ENCODE data around the gene ANKRD13A. TPM values are rescaled to one million over a fixed set of nuclear protein-coding genes. Genes with fewer than 3 reads are reported as not detected.
"Not testable (repeated sequence)": the region's sequence is repeated elsewhere in the genome, so short reads cannot be mapped to it uniquely, and the experiment has no call there.

ANKRD13A gene
- total RNA-seq, 1 donor = 134 TPM

DNA sequence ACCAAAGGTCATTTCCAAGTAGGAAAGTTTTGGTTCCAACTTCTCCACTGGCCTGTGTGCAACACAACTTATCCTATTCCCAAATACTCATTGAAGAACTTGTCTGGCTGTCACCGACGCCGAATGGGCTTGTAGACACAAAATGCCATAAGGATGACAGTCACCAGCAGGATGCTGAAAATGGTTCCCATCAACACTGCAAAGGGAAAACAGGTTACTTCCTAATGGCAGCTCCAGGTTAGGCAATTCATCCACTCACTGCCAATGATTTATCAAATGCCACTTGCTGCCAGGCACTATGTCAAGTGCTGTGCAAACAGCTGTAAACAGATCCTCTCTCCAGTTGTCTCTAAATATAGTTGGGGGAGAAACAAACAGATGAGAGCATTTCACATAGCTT lies 43.0 kb downstream of the ANKRD13A start:
- Histone ChIP-seq H3K27me3 (ENCODE audit: insufficient read depth, low read length) (no peaks in the 10 kb centered on the region), H3K4me1 (ENCODE audit: insufficient read depth, low read length) (peaks cover 43% of the 10 kb centered on the region), H3K4me3 (ENCODE audit: low read length) (no peak overlapping the region), H3K9me3 (ENCODE audit: low read depth, low read length) (no peaks in the 10 kb centered on the region)

DNA sequence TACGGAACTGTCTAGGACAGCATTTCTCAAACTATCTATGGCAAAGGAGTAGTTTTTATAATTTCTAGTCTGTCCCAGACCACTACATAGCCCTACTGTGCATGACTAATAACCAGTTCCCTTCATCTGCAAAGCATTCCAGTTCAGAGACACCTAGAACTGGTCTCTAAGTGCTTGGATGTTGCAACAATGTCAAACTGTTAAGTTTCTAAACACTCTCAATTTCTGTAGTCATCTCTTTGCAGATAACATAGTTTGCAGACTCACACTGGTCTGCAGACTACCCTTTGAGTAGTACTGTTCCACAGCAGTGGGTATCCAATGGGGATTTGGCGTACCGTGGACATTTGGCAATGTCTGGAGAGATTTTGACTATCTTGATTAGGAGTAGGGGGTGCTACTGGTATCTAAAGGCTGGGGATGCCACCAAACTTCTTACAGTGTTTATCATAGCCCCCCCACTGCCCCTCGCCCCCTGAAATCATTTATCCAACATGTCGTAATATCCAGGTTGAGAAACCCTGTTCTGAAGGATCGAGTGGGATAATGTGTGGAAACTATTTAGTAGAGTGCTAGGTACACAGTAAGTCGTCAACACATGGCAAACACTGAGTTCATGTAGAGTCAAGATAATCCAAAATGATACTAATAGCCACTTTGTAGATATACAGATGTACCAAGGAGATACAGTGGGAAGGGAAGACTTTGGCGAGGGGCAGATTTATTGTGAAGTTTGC lies 47.4 kb downstream of the ANKRD13A start:
- no peaks in the 10 kb centered on the region for H3K27me3 ChIP-seq (ENCODE audit: insufficient read depth, low read length)
- H3K9me3 ChIP-seq (ENCODE audit: low read depth, low read length) = no peaks in the 10 kb centered on the region
- H3K4me1 ChIP-seq (ENCODE audit: insufficient read depth, low read length) = peaks cover 38% of the 10 kb centered on the region
- H3K4me3 ChIP-seq (ENCODE audit: low read length) = no peak overlapping the region

DNA sequence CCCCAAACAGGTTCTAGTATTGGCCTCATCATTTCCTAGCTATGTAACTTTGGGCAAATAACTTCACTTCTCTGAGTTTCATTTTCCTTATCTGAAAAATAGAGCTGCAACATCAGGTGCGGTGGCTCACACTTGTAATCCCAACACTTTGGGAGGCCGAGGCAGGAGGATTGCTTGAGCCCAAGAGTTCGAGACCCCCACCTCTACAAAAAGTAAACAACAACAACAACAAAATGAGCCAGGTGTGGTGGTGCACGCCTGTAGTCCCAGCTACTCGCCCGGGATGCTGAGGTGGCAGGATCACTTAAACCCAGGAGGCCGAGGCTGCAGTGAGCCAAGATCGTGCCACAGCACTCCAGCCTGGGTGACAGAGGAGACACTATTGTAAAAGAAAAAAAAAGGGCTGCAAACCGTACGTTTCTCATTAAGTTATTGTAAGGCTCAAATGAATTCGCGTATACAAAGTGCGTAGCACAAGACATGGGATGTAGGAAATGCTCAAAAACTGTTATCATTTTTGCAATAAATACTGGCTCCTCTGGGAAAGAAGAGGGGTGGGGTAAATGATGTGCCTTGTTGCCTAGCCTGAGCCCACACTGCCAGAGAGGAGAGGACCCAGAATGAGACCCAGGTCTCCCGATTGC lies 48.2 kb downstream of the ANKRD13A start:
- Histone ChIP-seq H3K4me1 (ENCODE audit: insufficient read depth, low read length) (peaks cover 38% of the 10 kb centered on the region), H3K4me3 (ENCODE audit: low read length) (peak overlapping the region; percentile 70), H3K27me3 (ENCODE audit: insufficient read depth, low read length) (no peaks in the 10 kb centered on the region), H3K9me3 (ENCODE audit: low read depth, low read length) (no peaks in the 10 kb centered on the region)

- peak within 1 kb of the TSS; percentile 70 for H3K4me3 ChIP-seq (ENCODE audit: low read length)
- no peaks in the 10 kb centered on the region for H3K27me3 ChIP-seq (ENCODE audit: insufficient read depth, low read length)
- H3K9me3 ChIP-seq (ENCODE audit: low read depth, low read length) = no peaks in the 10 kb centered on the region
- peaks cover 31% of the 10 kb centered on the region for H3K4me1 ChIP-seq (ENCODE audit: insufficient read depth, low read length)
Observed at GRCh38 chr12:110048242-110049027, 49.2 kb downstream of the ANKRD13A start, which contains the start of gene C12orf76. C12orf76 (minus strand) TSS chr12:110048522; CDS start chr12:110048495, 27 bp downstream.

- H3K27me3 ChIP-seq (ENCODE audit: insufficient read depth, low read length); H3K9me3 ChIP-seq (ENCODE audit: low read depth, low read length): not testable (repeated sequence)
- H3K4me1 ChIP-seq (ENCODE audit: insufficient read depth, low read length) = peaks cover 30% of the 10 kb centered on the region
- peak overlapping the region; percentile 70 for H3K4me3 ChIP-seq (ENCODE audit: low read length)
Observed at GRCh38 chr12:110049034-110049433, 49.8 kb downstream of the ANKRD13A start.

GRCh38 chr12:110049666-110050065 lies 50.4 kb downstream of the ANKRD13A start:
- H3K27me3 ChIP-seq (ENCODE audit: insufficient read depth, low read length); H3K9me3 ChIP-seq (ENCODE audit: low read depth, low read length); H3K4me3 ChIP-seq (ENCODE audit: low read length): not testable (repeated sequence)
- peaks cover 30% of the 10 kb centered on the region for H3K4me1 ChIP-seq (ENCODE audit: insufficient read depth, low read length)

GRCh38 chr12:110050927-110051326 lies 51.7 kb downstream of the ANKRD13A start:
- no peaks in the 10 kb centered on the region for H3K9me3 ChIP-seq (ENCODE audit: low read depth, low read length)
- H3K27me3 ChIP-seq (ENCODE audit: insufficient read depth, low read length) = no peaks in the 10 kb centered on the region
- no peak overlapping the region for H3K4me3 ChIP-seq (ENCODE audit: low read length)
- H3K4me1 ChIP-seq (ENCODE audit: insufficient read depth, low read length) = peaks cover 38% of the 10 kb centered on the region

DNA sequence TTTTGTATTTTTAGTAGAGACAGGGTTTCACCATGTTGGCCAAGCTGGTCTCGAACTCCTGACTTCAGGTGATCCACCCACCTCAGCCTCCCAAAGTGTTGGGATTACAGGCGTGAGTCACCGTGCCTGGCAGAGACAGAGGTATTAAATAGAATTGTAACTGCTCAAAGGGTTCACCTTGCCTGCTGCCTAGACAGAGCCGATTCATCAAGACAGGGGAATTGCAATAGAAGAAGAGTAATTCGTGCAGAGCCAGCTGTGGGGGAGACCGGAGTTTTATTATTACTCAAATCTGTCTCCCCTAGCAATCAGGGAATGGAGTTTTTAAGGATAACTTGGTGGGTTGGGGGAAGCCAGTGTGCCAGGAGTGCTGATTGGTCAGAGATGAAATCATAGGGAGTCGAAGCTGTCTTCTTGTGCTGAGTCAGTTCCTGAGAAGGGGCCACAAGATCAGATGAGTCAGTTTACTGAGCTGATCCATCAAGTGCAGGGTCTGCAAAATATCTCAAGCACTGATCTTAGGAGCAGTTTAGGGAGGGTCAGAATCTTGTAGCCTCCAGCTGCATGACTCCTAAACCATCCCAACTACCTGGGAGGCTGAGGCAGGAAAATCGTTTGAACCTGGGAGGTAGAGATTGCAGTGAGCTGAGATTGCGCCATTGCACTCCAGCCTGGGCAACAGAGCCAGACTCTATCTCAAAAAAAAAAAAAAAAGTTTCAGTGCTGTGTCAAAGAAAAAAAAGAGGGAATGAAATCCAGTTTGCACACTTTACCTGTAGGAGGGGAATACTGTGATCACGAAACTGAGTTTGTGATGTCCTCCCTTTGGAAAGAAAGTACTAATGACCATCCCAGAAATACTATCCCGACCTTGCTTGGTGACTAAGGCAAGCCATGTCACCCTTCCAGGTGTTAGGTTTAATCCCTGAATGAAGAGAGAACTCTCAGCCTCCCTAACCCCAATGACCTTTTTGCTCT lies 56.4 kb downstream of the ANKRD13A start:
- H3K27me3 ChIP-seq (ENCODE audit: insufficient read depth, low read length); H3K9me3 ChIP-seq (ENCODE audit: low read depth, low read length); H3K4me3 ChIP-seq (ENCODE audit: low read length): not testable (repeated sequence)
- H3K4me1 ChIP-seq (ENCODE audit: insufficient read depth, low read length) = peaks cover 21% of the 10 kb centered on the region

DNA sequence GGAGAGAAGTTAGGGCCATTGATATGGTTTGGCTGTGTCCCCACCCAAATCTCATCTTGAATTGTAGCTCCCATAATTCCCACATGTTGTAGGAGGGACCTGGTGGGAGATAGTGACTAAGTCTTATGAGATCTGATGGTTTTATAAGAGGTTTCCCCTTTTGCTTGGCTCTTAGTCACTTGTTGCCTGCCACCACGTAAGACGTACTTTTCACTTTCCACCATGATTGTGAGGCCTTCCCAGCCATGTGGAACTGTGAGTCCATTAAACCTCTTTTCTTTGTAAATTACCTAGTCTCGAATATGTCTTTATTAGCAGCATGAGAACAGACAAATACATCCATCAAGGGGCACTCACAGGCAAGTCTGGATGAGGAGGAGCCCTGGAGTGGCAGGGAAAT lies 57.4 kb downstream of the ANKRD13A start:
- not testable (repeated sequence) for H3K4me3 ChIP-seq (ENCODE audit: low read length); H3K9me3 ChIP-seq (ENCODE audit: low read depth, low read length); H3K27me3 ChIP-seq (ENCODE audit: insufficient read depth, low read length)
- peaks cover 21% of the 10 kb centered on the region for H3K4me1 ChIP-seq (ENCODE audit: insufficient read depth, low read length)

DNA sequence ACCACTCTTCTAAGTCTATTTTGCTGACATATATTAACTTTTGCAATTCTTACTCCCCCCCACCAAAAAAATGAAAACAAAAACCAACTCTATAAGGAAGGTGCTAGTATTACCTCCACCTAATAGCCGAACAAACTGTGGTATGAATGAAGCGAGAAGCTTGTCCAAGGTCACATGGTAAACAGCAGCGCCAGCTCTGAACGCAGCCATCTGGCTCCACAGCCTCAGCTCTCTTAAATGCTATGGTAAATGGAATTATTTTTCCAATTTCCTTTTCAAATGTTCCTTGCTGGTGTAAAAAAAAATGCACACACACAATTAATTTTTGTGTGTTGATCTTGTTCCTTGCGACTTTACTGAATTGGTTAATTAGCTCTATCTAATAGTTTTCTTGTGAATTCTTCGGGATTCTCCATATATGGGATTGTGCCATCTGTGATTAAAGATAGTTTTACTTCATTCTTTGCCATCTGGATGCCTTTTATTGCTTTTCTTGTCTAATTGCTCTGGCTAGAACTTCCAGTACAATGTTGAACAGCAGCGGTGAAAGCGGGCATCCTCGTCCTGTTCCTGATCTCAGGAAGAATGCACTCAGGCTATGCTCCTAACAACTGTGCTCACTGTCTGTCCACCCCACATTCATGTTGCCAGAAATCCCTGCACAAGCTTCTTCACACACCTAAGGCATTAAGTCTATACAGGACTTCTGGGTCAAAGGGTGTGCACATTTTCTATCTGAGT lies 59.8 kb downstream of the ANKRD13A start:
- Histone ChIP-seq H3K4me1 (ENCODE audit: insufficient read depth, low read length) (peaks cover 21% of the 10 kb centered on the region), H3K4me3 (ENCODE audit: low read length) (no peak overlapping the region), H3K27me3 (ENCODE audit: insufficient read depth, low read length) (no peaks in the 10 kb centered on the region), H3K9me3 (ENCODE audit: low read depth, low read length) (no peaks in the 10 kb centered on the region)

- H3K4me1 ChIP-seq (ENCODE audit: insufficient read depth, low read length) = peaks cover 21% of the 10 kb centered on the region
- H3K9me3 ChIP-seq (ENCODE audit: low read depth, low read length) = no peaks in the 10 kb centered on the region
- H3K4me3 ChIP-seq (ENCODE audit: low read length) = no peak overlapping the region
- no peaks in the 10 kb centered on the region for H3K27me3 ChIP-seq (ENCODE audit: insufficient read depth, low read length)
Observed at GRCh38 chr12:110059651-110060000, 60.4 kb downstream of the ANKRD13A start.

GRCh38 chr12:110062241-110062640 lies 63.0 kb downstream of the ANKRD13A start:
- Histone ChIP-seq H3K9me3 (ENCODE audit: low read depth, low read length) (no peaks in the 10 kb centered on the region), H3K4me1 (ENCODE audit: insufficient read depth, low read length) (peaks cover 10% of the 10 kb centered on the region), H3K4me3 (ENCODE audit: low read length) (no peak overlapping the region), H3K27me3 (ENCODE audit: insufficient read depth, low read length) (no peaks in the 10 kb centered on the region)

DNA sequence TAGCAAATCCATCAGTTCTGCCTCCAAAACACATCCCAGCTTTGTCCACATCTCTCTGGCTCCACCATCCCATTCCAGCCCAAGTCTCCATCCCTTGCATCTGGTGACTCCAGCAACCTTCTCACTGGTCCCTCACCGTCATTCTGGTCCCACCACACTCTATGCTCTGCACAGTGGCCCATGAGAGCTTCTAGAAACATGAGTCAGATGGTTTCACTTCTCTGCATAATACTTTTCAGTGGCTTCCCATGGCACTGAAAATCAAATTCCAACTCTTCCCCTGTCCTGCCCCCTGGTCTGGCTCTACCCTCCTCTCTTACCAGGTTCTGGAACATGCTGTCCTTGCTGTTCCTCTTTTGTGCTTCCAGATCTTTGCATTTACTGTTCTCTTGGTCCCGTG lies 66.3 kb downstream of the ANKRD13A start:
- no peaks in the 10 kb centered on the region for H3K9me3 ChIP-seq (ENCODE audit: low read depth, low read length)
- no peaks in the 10 kb centered on the region for H3K27me3 ChIP-seq (ENCODE audit: insufficient read depth, low read length)
- H3K4me1 ChIP-seq (ENCODE audit: insufficient read depth, low read length) = no peaks in the 10 kb centered on the region
- no peak overlapping the region for H3K4me3 ChIP-seq (ENCODE audit: low read length)

DNA sequence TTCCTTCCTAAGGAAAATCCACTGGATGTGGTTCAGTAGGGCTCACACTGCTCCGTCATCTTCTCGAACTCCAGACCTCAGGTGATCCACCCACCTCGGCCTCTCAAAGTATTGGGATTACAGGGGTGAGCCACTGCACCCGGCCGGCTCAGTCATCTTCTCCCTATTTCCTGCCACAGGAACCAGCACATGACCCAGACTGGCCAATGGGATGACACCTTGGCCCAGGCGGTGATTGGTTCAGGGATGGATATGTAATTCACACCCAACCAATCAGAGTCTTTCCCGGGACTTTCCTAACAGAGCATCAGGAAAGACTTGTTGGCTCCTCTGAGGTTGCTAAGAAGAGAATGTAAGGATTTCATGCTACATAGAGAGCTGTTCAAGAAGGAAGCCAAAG lies 68.3 kb downstream of the ANKRD13A start:
- Histone ChIP-seq H3K4me3 (ENCODE audit: low read length) (no peak overlapping the region), H3K4me1 (ENCODE audit: insufficient read depth, low read length) (peaks cover under 1% of the 10 kb centered on the region), H3K9me3 (ENCODE audit: low read depth, low read length) (no peaks in the 10 kb centered on the region), H3K27me3 (ENCODE audit: insufficient read depth, low read length) (no peaks in the 10 kb centered on the region)

All from mononuclear cell (primary cell).